NCI-H2081 (cell line): ENCODE data around the gene IL17REL.

ENCODE experiments used
- DNase-seq, 2 experiments: peaks; one replicate each; lab custom pipeline; 2025; lab: John Stamatoyannopoulos, UW

The IL17REL gene

DNA sequence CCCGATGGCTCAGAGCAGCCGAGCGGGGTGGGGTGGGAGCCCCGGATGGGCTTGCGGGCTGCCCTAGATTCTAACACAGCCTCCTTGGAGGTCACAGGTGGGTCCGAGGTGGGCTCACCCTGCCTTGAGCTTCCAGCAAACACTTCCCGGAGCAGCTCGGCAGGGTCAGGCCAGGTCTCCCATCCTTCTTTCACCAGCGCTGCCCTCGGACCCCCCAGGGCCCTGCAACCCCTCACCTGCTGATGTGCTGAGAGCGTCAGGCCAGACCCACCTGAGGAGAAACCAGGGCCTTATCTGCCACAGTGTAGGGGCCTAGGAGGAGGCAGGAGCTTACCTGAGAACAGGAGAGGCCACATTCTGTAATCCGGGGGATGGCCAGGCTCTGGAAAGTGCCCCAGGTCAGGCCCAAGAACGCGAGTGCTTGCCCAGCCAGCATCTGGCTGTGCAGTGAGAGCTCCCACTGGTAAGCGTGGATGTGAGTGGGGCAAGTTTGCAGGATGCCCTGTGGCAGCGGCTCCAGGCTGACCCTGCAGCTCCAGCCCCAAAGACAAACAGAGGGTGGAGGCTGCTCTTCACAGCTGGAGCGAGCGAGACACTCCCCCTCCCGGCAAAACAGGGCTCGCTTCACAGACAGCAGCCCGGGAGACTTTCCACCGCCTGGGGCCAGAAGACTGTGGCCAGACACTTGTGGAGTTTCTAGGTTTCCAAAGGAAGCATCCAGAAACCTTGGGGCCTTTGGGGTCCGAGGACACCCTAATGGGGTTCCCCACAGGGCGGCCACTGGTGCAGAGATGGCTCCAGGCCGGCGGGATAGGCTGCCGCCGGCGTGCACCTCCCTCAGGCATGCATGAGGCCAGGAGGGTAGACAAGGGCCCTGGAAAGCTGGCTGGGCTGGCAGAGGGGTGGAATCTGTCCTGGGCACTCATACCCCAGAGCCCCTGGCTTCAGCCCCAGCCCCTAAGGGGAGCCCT, at the start of gene IL17REL:
Gene IL17REL, minus strand, starts transcription at position 555 of the 971 bp plus-strand sequence. Its CDS starts 119 bp downstream, at position 436.
- DNase-seq = no peak

DNA sequence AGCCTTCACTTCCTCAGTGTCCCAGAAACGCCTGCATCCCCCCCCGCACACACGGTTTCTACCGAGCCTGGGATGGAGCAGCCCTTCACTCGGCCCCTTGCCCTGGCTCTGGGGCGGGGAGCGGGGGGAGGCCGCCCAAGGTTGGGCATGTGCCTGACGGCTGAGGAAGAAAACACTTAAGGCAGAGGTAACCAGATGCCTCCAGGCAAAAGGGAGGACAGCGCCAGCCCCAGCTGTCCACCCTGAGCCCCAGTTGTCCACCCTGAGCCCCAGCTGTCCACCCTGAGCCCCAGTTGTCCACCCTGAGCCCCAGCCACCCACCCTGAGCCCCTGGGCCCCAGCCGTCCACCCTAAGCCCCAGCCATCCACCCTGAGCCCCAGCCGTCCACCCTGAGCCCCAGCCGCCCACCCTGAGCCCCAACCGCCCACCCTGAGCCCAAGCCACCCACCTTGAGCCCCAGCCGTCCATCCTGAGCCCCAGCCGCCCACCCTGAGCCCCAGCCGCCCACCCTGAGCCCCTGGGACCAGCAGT, 49.3 kb upstream of the IL17REL start:
- DNase-seq = no peak

DNA sequence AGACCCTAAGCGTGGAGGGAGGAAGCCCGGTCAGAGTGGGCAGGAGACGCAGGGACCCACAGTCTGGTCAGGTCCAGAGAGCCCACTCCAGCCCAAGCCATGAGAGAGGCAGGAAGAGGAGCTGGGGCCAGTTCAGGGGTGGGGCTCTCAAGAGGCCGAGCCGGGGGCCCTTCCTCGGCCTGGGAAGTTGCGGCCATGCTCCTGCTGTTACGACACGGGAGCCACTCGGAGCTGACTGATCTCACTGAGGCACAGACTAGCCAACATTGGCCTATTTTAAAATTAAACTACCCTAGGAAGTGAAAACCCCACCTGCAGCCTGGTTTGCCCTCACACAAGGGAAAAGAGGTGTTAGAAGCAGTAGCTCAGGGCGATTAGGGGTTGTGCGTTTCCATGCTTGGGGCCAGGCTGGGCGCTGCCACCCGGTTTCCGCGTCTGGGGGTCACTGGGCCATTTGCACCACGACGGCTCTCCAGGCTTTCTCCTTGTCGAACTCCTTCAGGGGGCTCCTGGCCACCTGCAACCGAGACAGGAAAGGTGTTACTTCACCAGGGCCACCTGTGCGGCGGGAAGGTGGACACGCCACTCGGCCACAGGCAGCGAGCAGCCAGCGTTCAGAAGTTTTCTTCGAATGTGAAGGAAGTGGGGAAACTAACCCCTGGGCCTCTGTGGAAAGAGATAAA, 48.7 kb upstream of the IL17REL start:
- DNase-seq = no peak

DNA sequence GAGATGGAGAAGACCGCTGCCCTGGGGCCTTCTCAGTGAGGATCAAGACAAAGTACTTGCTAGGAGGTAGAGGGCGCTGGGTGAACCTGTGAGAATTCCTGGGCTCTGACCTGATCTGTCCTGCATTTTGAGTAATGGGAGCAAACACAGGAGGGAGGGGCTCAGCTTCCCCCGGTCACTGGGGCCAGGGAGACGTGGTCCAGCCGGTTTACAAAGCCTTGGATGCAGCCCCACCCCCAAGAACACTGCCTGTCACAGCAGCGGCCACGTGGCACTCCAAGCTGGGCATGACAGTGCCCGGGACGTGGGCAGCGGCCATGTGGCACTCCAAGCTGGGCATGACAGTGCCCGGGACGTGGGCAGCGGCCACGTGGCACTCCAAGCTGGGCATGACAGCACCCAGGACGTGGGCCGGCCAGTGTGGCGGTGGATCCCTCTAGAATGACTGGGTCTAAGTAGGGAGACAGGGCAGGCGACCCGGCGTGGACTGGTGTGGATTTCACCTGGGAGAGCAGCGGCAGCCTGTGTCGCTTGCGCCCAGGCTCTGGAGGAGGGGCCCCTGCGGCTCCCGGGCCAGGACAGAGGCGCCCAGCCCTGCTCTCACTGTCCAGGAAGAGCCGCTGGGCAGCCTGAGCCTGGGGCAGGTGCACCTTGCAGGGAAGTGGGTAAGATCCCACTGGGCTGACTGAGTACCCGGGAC, 48.0 kb upstream of the IL17REL start:
- DNase-seq = no peak

DNA sequence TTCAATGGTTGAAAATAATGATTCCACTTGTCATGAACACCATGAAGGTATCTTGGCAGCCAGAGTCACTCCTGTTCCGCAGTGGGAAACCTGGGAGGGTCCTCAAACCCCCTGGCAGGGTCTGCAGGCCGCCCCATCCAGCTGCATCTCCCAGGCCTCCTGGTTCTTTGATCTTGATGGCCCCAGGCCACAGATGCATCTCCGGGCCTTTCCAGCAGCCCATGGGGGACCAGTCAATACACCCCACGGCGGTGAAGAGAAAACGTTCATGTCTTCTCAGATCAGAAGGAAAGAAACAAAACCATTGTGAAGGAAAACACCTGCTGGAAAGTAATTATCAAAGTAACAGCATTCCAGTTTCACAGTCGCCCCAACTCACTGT, 47.3 kb upstream of the IL17REL start:
- no peak for DNase-seq

DNA sequence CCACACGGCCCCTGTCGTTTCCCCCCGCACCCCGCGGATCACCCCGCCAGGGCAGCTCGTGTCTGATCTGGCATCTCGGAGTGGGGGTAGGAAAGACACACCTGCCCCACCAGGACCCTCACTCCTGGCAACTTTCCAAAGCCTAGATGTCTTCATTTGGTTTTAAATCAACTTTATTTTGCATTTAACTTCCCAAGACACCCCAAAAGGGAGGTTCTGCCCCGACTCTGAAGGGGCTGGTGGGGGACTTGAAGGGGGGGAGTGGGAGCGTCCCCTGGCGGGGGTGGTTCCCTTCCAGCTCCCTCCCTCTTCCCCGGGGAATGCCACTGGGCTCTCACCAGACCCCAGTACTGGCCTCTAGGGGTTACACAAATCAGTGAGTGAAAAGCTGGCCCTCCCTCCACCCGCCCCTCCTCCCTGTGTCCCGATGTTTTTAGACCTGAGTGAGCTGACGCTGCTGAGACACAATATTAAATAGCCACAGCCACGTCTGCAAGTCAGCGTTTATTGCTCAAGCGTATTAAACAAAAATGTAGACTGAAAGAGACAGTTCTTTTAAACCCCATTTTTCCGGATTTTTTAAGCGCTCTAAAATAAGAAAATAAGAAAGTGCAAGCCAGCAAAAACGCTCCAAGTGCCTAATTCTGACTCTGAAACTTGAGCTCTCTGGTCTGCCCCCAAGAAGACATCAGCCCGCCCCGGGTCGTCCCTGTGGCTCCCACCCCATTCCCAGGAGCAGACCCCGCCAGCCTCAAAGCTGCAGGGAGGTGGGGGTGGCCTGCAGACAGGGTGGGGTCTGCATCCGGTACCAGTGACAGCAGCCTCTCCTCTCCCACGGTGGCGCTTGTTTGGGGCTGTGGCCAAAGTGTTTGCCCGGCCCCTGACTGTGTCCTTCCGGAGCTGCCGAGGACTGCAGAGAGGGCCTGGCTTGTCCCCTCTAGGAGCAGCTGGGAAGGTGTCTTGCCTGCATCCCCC, 46.6 kb upstream of the IL17REL start:
- no peak for DNase-seq

DNA sequence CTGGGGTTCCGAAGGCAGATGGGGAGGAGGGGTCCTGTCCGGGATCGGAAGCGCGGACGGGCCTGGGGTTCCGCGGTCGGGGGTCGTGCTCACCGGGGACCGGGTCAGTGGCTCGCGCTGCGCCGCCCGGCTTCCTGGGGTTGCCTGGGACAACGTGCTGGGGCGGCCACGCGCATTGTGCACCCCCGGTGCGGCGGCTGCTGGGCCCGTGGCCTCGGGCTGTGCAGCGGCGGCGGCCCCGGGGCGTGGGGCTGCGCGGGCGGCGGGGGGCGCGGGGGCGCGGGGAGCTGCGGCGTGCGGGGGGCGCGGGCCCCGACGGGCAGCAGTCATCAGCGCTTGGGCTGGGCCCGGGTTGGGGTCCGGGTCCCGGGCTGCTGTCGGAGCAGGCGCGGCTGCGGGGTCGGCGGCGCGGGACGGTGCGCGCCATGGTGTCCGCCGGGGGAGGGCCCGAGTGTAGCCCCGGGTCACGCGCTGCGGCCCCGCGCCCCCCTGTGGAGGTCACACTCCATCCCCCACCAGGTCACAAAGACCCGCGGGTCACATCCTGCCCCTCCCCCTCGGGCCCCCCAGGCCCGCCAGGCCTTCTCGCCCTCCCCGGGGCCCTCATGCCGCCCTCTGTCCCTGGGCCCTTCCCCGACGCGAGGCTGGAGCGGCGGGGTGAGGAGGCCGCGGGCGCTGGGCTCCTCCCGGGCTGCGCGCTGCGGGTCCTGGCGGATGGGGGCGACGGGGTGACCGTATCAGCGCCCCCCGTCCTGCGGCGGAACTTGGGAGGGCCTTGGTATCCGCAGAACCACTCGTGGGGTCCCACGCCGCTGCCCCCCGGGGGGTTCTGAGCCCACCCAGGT, 45.7 kb upstream of the IL17REL start, which contains the start of gene TTLL8:
Gene TTLL8, minus strand, starts transcription at position 238 of the 845 bp plus-strand sequence.
- DNase-seq = no peak

DNA sequence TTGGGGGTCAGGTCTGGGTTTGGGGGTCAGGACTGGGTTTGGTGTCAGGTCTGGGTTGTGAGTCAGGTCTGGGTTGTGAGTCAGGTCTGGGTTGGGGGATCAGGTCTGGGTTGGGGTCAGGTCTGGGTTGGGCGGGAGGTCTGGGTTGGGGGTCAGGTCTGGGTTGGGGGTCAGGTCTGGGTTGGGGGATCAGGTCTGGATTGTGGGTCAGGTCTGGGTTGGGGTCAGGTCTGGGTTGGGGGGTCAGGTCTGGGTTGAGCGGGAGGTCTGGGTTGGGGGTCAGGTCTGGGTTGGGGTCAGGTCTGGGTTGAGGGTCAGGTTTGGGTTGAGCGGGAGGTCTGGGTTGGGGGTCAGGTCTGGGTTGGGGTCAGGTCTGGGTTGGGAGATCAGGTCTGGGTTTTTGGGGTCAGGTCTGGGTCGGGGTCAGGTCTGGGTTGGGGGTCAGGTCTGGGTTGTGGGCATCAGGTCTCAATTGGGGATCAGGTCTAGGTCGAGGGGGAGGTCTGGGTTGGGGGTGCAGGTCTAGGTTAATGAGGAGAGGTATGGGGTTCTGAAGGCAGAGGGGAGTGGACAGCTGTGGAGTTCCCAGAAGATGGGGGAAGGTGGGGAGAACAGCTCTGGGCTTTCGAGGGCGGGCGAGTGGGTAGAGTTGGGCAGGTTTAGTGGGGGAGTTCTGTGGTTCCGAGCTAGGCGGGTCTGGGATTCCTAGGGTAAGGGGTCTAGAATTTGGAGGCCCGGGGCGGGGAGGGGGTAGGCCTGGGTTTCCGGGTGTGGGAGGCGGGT, 44.9 kb upstream of the IL17REL start:
- no peak for DNase-seq

DNA sequence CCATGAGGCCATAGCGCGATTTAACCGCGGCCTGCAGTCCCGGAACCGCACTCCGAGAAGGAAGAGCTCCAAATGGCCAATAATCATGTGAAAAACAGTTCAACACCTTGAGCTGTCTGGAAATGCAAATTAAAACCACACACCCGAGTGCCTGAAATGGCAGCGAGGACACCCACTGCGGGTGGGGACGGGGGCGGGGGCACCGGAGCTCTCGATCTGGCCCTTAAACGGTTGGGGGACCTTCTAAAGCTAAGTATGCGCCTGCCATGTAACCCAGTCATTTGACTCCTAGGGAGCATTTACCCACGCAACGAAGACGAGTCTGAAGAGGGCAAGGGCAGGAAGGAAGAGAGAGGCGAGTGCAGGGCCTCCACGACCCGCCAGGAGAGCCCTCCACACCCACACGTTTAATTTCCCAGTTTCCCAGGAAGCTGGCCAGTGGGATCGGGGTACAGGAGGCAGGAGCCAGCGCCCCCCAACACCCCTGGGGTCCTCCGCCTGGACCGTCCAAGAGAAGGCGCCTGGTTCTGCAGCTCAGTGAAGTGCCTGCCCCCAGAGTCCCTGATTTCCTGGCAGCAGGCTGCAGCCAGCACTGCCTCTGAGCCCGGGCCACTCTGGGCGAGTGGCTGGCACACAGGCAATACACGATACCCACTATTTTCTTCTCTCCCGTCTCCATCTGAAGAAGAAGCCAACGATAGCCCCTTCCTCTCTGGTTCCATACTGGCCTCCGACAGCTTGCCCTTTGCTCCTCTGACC, 43.8 kb upstream of the IL17REL start:
- DNase-seq = no peak

DNA sequence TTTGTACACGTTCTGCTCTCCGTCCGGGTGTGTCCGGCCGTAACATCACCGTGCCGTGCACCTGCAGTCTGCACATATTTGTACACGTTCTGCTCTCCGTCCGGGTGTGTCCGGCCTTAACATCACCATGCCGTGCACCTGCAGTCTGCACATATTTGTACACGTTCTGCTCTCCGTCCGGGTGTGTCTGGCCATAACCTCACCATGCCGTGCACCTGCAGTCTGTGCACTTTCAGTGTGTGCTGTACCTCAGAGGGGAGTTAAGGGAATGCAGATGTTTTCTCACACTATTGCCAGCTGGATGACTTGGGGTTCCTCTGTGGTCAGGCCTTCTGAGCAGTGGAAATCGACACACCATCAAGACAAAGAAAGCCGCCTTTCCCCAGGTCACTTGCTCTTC, 41.3 kb upstream of the IL17REL start:
- DNase-seq = no peak

DNA sequence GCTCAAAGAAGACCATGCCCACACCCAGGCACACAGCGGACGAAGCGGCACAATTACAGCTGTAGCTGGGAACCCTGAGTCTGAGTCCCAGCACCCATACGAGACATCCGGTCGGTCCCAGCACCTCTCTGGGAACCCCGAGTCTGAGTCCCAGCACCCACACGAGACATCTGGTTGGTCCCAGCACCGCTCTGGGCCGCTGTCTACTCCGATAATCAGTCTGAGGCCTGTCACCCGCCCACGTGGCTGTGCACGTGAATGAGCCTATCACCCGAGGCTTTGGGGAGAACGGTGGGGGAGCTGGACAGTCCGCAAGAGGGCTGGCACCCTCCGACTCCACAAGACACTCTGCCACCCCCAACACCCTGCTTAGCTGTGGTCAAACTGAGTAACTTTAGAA, 39.4 kb upstream of the IL17REL start:
- DNase-seq = no peak

DNA sequence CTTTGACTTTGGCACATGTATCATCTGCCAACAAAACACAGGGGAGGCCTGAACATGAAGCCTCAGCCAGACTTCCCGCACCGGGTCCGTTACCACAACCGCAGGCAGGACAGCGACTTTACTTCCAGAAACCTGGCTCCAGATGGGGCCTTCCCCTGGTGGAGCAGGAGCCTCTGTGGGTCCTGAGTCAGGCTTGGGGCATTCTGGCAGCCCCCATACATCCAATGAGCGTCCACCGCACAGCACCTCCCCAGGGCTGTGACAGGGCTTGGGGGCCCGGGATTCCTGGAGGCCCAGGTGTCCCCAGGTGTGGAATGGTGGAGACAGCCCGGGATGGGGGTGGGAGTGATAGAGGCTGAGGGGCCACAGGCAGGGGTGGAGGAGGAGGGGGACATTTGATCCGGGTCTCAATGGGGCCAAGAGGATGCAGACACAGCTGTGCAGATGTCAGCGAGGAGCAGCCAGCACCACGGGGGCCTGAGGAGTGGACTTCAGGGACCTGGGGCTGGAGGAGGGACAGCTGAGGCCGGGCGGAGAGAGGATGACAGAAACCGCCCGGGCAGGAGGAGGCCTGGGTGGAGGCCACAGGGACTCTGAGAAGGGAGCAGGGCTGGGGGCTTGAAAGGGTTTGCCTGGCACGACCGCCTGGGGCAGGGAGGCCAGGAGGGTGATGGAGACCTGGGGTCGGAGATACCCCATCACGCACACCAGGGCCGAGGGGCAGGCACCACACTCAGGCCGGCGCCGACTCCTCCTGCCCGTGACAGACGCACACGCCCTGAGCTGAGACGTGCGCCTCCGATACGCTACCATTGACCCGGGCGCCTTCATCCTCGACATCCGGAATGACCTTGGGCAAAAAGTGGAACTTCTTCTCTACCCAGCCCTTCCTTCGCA, 37.0 kb upstream of the IL17REL start:
- no peak for DNase-seq

DNA sequence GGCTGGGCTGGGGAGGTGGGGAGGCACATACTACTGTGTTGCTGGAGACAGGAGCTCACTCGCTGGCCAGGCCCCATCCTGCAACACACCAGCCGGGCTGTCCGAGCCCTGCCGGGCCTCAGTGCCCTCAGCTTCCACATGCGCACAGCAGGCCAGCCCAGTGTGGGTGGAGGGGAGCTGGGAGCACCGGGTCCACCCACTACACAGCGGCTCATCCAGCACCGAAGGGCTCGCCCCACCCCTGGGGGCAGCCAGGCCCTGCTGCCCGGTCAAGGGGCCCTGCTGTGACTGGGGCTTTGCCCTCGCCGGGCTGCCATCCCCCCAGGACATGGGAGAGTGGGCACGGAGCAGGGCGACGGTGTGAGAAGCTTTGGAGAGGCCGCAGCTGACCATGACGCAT, 36.3 kb upstream of the IL17REL start:
- DNase-seq = no peak

DNA sequence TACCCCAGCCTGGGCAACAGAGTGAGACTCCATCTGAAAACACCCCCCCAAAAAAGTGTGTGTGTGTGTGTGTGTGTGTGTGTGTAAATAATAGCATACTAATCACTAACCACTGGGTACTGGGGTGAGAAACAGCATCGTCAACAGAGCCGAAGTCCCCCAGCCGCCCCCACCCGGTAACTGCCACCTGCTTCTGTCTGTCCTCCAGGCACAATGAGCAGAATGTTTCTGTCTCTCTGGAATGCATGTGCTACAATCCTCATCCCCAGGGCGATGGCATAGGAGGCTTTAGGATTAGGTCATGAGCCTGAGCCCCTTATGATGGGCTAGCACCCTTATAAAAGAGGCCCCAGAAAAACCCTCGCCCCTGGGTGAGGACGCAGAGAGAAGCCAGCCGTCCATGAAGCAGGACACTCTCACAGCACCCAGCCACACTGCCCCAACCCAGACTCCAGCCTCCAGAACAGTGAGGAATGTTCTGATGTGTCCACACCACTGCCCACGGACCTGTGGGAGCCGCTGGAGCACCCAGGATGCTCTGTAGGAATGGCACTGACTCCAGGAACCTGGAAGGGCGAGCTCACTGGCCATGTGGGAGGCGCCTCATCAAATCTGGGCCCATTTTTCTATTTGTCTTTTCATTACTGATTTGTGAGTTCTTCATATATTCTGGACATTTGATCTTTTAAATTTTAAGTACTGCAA, 35.6 kb upstream of the IL17REL start:
- no peak for DNase-seq

DNA sequence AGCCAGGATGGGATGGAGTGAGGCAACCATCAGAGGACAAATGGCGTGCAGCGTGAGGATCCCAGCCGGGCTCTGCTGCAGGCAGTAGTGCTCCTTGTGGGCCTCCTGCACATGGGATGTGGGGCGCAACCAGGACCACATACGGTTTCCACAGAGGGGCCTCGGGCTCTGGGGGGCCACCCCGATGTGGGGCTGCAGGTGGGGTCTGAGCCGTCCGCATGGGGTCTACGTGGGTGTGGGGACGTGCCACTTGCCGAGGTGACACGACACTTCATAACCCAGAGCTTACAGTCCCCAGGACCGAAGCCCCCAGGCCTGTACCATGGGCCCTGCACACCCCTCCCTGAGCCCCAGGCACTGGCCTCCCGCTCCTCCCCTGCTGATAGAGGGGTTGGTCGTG, 34.8 kb upstream of the IL17REL start:
- no peak for DNase-seq

DNA sequence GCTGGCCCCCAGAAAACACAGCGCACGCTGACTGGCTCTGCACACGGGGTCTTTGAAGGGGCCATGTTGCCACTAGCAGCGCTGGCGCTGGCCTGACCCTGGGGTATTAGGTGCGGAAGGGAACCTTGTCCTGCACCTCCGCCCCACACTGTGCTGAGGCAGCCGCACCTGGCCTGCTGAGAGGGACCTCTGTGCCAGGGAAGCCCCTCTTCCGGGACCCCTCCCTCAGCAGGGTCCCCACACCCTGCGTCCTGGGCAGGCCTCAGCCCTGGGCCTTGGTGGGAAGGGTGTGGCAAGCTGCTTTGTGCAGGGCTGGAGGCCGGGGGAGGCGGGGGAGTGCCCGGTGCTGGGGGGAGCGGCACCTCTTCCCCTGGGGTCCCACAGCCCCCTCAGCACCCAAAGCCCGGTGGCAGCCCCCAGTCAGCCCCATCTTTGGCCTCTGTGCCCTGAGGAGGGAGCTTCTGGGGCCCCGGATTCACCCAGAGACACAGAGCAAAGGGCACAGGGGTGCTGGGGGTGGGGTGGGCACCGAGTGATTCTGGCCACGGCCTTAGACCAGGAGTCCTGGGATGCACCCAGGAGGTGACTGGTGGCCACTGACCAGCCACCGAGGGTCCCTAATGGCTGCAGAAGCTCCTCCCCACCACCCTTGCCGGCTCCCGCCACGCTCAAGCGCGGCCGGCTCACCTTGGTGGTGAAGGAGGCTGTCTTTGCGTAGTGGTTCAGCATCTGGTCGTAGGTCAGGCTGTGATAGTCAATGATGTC, 34.1 kb upstream of the IL17REL start:
- DNase-seq = no peak
